ENCODE measurements around the gene SRXN1. TPM values are rescaled to one million over a fixed set of nuclear protein-coding genes. Genes with fewer than 3 reads are reported as not detected.
A peak's percentile ranks its signal among the peaks of the same experiment; 100 is the strongest.

The SRXN1 gene
- total RNA-seq, 1 donor: 65.1 TPM

- Histone ChIP-seq H2AFZ (ENCODE audit: low read length) (no peak overlapping the region), H3K27ac (ENCODE audit: low read depth, low read length) (no peak overlapping the region), H3K79me2 (ENCODE audit: insufficient read depth, low read length) (no peaks in the 10 kb centered on the region), H3K36me3 (ENCODE audit: insufficient read depth, low read length) (no peaks in the 10 kb centered on the region), H3K4me2 (ENCODE audit: insufficient read depth, low read length) (no peak overlapping the region), H3K27me3 (ENCODE audit: insufficient read depth, low read length) (peaks cover 63% of the 10 kb centered on the region), H3K4me1 (ENCODE audit: insufficient read depth, low read length) (no peaks in the 10 kb centered on the region), H3K9me3 (ENCODE audit: low read depth, low read length) (no peaks in the 10 kb centered on the region), H3K4me3 (ENCODE audit: insufficient read depth, low read length) (no peak overlapping the region), H4K20me1 (ENCODE audit: insufficient read depth, low read length) (no peaks in the 10 kb centered on the region)
- TF ChIP-seq CTCF (IDR thresholded peaks at IDR 0.05; ENCODE audit: extremely low read depth, low read depth, low read length): no peak
- DNase-seq (ENCODE audit: insufficient read length, low spot score, missing footprints): peak; percentile 74
Observed at GRCh38 chr20:609371-609964, 43.5 kb downstream of the SRXN1 start.

- Histone ChIP-seq H2AFZ (ENCODE audit: low read length) (no peak overlapping the region), H3K4me1 (ENCODE audit: insufficient read depth, low read length) (no peaks in the 10 kb centered on the region), H3K36me3 (ENCODE audit: insufficient read depth, low read length) (no peaks in the 10 kb centered on the region), H3K9me3 (ENCODE audit: low read depth, low read length) (no peaks in the 10 kb centered on the region), H3K27ac (ENCODE audit: low read depth, low read length) (no peak overlapping the region), H3K4me3 (ENCODE audit: insufficient read depth, low read length) (no peak overlapping the region), H3K79me2 (ENCODE audit: insufficient read depth, low read length) (no peaks in the 10 kb centered on the region), H3K27me3 (ENCODE audit: insufficient read depth, low read length) (peaks cover 62% of the 10 kb centered on the region), H4K20me1 (ENCODE audit: insufficient read depth, low read length) (no peaks in the 10 kb centered on the region), H3K4me2 (ENCODE audit: insufficient read depth, low read length) (no peak overlapping the region)
- no peak for TF ChIP-seq CTCF (IDR thresholded peaks at IDR 0.05; ENCODE audit: extremely low read depth, low read depth, low read length)
- peak; percentile 72 for DNase-seq (ENCODE audit: insufficient read length, low spot score, missing footprints)
Observed at GRCh38 chr20:608970-609369, 44.0 kb downstream of the SRXN1 start.

GRCh38 chr20:607476-607875 lies 45.5 kb downstream of the SRXN1 start:
- Histone ChIP-seq H4K20me1 (ENCODE audit: insufficient read depth, low read length) (no peaks in the 10 kb centered on the region), H3K4me1 (ENCODE audit: insufficient read depth, low read length) (no peaks in the 10 kb centered on the region), H3K27ac (ENCODE audit: low read depth, low read length) (no peak overlapping the region), H3K79me2 (ENCODE audit: insufficient read depth, low read length) (no peaks in the 10 kb centered on the region), H3K36me3 (ENCODE audit: insufficient read depth, low read length) (no peaks in the 10 kb centered on the region), H2AFZ (ENCODE audit: low read length) (no peak overlapping the region), H3K27me3 (ENCODE audit: insufficient read depth, low read length) (peaks cover 53% of the 10 kb centered on the region), H3K4me2 (ENCODE audit: insufficient read depth, low read length) (no peak overlapping the region), H3K4me3 (ENCODE audit: insufficient read depth, low read length) (no peak overlapping the region), H3K9me3 (ENCODE audit: low read depth, low read length) (no peaks in the 10 kb centered on the region)
- TF ChIP-seq CTCF (IDR thresholded peaks at IDR 0.05; ENCODE audit: extremely low read depth, low read depth, low read length): no peak
- peak; percentile 72 for DNase-seq (ENCODE audit: insufficient read length, low spot score, missing footprints)

GRCh38 chr20:605237-605636 lies 47.8 kb downstream of the SRXN1 start:
- peak; percentile 62 for DNase-seq (ENCODE audit: insufficient read length, low spot score, missing footprints)
- H3K27ac ChIP-seq (ENCODE audit: low read depth, low read length): no peak overlapping the region
- peaks cover 30% of the 10 kb centered on the region for H3K27me3 ChIP-seq (ENCODE audit: insufficient read depth, low read length)
- H2AFZ ChIP-seq (ENCODE audit: low read length): no peak overlapping the region
- no peaks in the 10 kb centered on the region for H3K79me2 ChIP-seq (ENCODE audit: insufficient read depth, low read length)
- H3K4me3 ChIP-seq (ENCODE audit: insufficient read depth, low read length): no peak overlapping the region
- no peaks in the 10 kb centered on the region for H4K20me1 ChIP-seq (ENCODE audit: insufficient read depth, low read length)
- H3K4me2 ChIP-seq (ENCODE audit: insufficient read depth, low read length): no peak overlapping the region
- TF ChIP-seq CTCF (IDR thresholded peaks at IDR 0.05; ENCODE audit: extremely low read depth, low read depth, low read length): no peak
- no peaks in the 10 kb centered on the region for H3K9me3 ChIP-seq (ENCODE audit: low read depth, low read length)
- no peaks in the 10 kb centered on the region for H3K4me1 ChIP-seq (ENCODE audit: insufficient read depth, low read length)
- no peaks in the 10 kb centered on the region for H3K36me3 ChIP-seq (ENCODE audit: insufficient read depth, low read length)

Data from osteoblast (primary cell).